NCI-H524 treated with DMSO at 0.1 percent for 48 hours (cell line): ENCODE results near the gene STK11.
A peak's percentile ranks its signal among the peaks of the same experiment; 100 is the strongest.

Experiments
- DNase-seq: peaks from one replicate; lab custom pipeline; 2025; lab: John Stamatoyannopoulos, UW

The STK11 gene

DNA sequence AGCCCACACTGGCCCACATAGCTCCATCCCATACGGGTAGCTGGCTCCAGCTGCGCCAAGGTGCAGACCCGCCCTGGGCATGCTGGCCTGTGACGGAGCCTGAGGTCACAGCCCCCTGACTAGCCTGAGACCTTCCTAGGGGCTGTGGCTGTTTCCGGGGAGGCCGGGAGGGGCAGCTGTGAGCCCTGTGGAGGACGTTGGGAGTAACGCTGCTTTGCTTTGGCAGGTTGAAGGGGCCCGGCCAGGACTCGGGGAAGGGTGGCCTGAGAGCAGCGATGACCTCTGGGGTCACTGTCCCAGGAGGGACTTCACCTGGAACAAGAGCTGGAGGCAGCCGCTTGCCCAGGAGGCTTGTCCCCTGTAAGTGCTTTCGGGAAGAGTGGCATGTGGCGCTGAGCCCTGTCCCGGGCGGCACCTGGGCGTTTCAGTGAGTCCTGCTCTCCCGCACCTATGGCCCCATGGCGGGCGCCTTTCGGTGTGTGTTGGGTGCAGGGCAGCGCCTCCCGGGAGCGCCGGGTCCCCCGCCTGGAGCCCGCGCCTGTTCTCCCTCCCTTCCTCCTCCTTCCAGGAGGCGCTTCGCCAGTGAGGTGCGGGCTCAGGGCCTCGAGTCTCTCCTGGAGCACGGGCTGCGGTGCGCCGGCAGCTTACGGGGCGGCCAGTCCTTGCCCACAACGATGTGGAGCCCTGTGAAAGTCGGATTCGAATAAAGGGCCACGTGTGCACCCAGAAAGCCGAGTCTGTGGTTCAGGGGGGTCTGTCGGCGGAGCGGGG lies 68.7 kb downstream of the STK11 start:
- DNase-seq, result no peak

DNA sequence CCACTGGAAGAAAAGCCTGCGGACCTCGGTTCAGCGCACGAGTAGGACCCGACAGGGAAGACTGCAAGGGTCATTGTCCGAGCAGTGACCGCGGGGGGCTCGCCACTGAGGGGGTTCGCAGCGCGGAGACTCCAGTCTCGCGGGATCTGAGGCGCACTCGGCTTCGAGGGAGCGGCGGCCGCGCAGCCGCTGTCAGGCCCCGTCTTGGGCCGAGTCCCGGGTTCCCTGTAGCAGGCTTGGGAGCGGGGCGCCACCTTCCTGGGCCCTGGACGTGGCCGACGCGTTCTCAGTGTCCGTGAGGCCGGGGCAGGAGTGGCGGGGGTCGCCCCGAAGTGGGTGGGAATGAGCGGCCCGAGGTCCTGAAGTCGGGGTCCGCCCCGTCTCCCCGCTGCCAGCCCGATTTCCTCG lies 69.3 kb downstream of the STK11 start:
- no peak for DNase-seq

DNA sequence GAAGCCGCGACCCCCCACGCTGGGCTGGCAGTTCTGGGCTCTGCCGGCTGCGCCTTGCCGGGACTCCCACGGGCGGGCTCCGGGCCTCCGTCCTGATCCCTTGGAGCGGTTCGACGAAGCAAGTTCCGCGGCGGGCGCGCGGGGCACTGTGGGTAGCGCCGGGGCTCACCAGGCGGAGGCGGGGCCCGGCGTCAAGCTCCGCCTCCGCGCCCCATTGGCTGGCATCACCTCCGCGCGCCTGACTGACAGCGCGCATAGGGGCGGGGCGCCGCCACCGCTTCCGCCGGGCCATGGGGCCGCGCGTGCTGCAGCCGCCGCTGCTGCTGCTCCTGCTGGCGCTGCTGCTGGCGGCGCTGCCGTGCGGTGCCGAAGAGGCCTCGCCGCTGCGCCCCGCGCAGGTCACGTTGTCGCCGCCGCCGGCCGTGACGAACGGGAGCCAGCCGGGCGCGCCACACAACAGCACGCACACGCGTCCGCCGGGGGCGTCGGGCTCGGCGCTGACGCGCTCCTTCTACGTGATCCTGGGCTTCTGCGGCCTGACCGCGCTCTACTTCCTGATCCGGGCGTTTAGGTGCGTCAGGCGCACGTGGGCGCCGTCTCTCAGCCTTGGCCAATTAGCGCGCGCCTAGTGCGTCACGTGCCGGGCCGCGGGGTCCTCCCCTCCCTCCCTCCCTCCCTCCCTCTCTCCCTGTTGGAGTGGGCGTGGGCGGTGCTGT lies 69.8 kb downstream of the STK11 start, which contains the start of gene FAM174C:
Gene FAM174C (plus strand): TSS at position 271 of the 716 bp plus-strand sequence. CDS start 20 bp downstream, at position 291.
- DNase-seq, result peak; percentile 83

DNA sequence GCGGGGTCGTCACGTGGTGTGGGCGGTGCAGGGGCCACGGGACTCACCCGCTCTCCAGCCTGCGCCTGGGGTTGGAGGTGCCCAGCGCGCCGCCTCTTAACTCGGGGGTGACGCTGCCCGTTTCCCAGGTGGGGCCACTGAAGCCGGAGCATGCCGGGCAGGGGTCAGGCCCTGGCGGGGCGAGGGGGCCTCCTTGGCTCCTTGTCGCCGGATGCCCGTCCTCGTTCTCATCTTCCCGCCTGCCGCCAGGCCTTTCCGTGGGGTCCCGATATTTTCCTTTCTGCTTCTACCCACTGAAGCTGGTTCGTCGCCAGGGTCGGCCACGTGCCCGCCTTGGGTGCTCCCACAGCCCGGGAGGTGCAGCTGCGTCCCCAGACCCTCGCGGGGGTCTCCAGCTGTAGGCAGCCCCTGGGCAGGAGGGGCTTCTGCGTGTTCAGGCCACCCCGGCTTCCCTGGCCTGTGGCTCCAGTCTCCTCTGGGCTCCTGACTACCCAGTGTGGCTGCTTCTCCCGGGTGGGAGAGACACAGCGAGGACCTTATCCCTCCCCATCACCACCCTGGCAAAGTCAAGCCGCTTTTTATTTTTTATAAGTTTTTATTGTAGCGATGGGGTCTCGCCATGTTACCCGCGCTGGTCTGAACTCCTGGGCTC lies 70.5 kb downstream of the STK11 start:
- DNase-seq, result no peak

DNA sequence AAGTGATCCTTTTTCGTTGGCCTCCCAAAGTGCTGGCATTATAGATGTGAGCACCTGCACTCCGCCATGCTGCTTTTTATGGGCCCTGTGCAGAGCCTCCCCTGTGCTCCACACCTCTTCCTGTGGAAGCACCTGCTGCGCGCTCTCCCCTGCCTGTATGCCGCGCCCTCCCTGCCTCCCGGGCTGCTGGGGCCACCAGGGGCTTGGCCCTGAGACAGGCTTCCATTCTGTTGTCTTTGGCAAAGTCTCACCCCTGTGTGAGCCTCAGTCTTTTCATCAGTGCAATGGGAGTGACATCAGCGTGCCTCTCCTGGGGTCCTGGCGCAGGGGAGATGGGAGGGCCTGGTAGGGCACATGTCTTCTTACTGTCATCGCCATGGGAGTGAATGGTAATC lies 71.0 kb downstream of the STK11 start:
- DNase-seq, result no peak

DNA sequence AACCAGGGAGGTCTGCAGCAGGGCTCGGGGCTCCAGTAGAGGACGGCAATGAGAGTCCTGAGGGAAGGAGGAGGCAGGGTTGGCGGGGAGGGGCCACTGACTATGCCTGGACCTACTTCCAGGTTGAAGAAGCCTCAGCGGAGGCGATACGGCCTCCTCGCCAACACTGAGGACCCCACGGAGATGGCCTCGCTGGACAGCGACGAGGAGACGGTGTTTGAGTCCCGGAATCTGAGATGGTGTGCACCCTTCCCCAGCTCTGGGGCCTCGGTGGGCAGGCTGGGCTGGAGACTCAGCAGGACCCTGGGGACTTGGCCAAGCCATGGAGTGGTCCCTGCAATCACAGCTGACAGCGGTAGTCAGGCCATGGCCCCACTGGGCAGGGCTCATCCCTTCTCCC lies 71.5 kb downstream of the STK11 start:
- no peak for DNase-seq
